ENCODE measurements around the gene SMC4. TPM values are rescaled to one million over a fixed set of nuclear protein-coding genes. Genes with fewer than 3 reads are reported as not detected.

The SMC4 gene
- total and polyA plus RNA-seq, 2 of the 13 experiments (the other 11 are each of a cell fraction or from before 2014, with no cell fraction given), result 19.2 to 74.3 TPM

- intact Hi-C loops (cut with micrococcal nuclease; ENCODE audit: unreplicated experiment) (no loop called here), in situ Hi-C loops (cut with HindIII; ENCODE audit: extremely low pct_ligation_motif_present, low pct_unique_long_range_greater_than_20kb) (no loop called here)
- no peak overlapping the region for H3K27ac ChIP-seq (ENCODE audit: extremely low read length, insufficient read depth, low read length)
- H3K4me3 ChIP-seq (replicated peaks in 1 of 3; ENCODE audit: insufficient read depth in 1 of 3, low read depth in 2 of 3, low read length in 3 of 3), result no peak overlapping the region
- peaks cover 6% of the 10 kb centered on the region; the same call in 1 of the 2 replicates for H3K4me1 ChIP-seq (ENCODE audit: insufficient read depth, low read length)
- ChIA-PET CTCF (ENCODE audit: low intra/inter-chr PET ratio, low total read pairs) (no interaction called here), POLR2A (no interaction called here)
- 50% methylated on average over 5 of the region's 5 CpGs for WGBS (ENCODE audit: low lambda C conversion rate)
- no peaks in the 10 kb centered on the region for H3K27me3 ChIP-seq (ENCODE audit: control insufficient read depth in 1 of 2, insufficient read depth in 2 of 2, low read length in 2 of 2)
- no TSS peak for BruUV-seq (replicated peaks)
- no peaks in the 10 kb centered on the region for H3K79me2 ChIP-seq (ENCODE audit: insufficient read depth, low read length)
- H4K20me1 ChIP-seq (ENCODE audit: insufficient read depth, low read length), result no peaks in the 10 kb centered on the region
- FAIRE-seq (no peak), ATAC-seq (no peak; the same call in 2 of the 3 replicates), DNase-seq (ENCODE audit: low spot score) (no peak)
- no peak for TF ChIP-seq ZNF484 (CRISPR knock-in tag; IDR thresholded peaks at IDR 0.05; ENCODE audit: borderline replicate concordance, low read depth)
- TF ChIP-seq ARID2 (CRISPR knock-in tag; IDR thresholded peaks at IDR 0.05; ENCODE audit: borderline replicate concordance), result no peak
- TF ChIP-seq ZNF354B (CRISPR knock-in tag; IDR thresholded peaks at IDR 0.05), result no peak
- no peak for TF ChIP-seq HNRNPUL1 (IDR thresholded peaks at IDR 0.05; ENCODE audit: low read depth, low read length)
- TF ChIP-seq ZNF597 (CRISPR knock-in tag; IDR thresholded peaks at IDR 0.05), result no peak
- TF ChIP-seq RBAK (CRISPR knock-in tag; IDR thresholded peaks at IDR 0.05), result no peak
- no peak for TF ChIP-seq ZNF10 (CRISPR knock-in tag; IDR thresholded peaks at IDR 0.05; ENCODE audit: borderline replicate concordance, low read depth)
- no peak for TF ChIP-seq HMG20A (CRISPR knock-in tag; IDR thresholded peaks at IDR 0.05; ENCODE audit: borderline replicate concordance)
- no peak for TF ChIP-seq ISX (CRISPR knock-in tag; conservative IDR thresholded peaks at IDR 0.05)
- no peak for TF ChIP-seq MYC (CRISPR knock-in tag; IDR thresholded peaks at IDR 0.05; ENCODE audit: borderline replicate concordance)
- no peak for TF ChIP-seq ZNF644 (CRISPR knock-in tag; IDR thresholded peaks at IDR 0.05; ENCODE audit: low read depth)
- TF ChIP-seq ZNF292 (CRISPR knock-in tag; IDR thresholded peaks at IDR 0.05; ENCODE audit: borderline replicate concordance, low read depth), result no peak
- no peak for TF ChIP-seq ZNF326 (CRISPR knock-in tag; IDR thresholded peaks at IDR 0.05; ENCODE audit: borderline replicate concordance)
- no peak for TF ChIP-seq SOX6 (IDR thresholded peaks at IDR 0.05)
- no peak for TF ChIP-seq SOX6 (CRISPR knock-in tag; IDR thresholded peaks at IDR 0.05)
- H3K9me3 ChIP-seq (ENCODE audit: low read length), result no peaks in the 10 kb centered on the region
- H2AFZ ChIP-seq (ENCODE audit: low read length), result no peak overlapping the region
- H3K9ac ChIP-seq (ENCODE audit: insufficient read depth, low read depth, low read length), result no peak overlapping the region
- no peak overlapping the region for H3K4me2 ChIP-seq (ENCODE audit: low read depth, low read length)
- no peaks in the 10 kb centered on the region for H3K36me3 ChIP-seq (replicated peaks in 1 of 2; ENCODE audit: control insufficient read depth in 1 of 2, insufficient read depth in 2 of 2, low read length in 2 of 2)
Measured at GRCh38 chr3:160477750-160478149, 78.3 kb downstream of the SMC4 start.
